ENCODE data around the gene AVPR1B. TPM values are rescaled to one million over a fixed set of nuclear protein-coding genes. Genes with fewer than 3 reads are reported as not detected.
"Not testable (repeated sequence)": the region's sequence is repeated elsewhere in the genome, so short reads cannot be mapped to it uniquely, and the experiment has no call there.

The AVPR1B gene
- total RNA-seq, 1 donor = 3.8 TPM

GRCh38 chr1:206087091-206087490, 30.1 kb downstream of the AVPR1B start:
- DNase-seq (ENCODE audit: low read depth in 2 of 3, low spot score in 2 of 3) = no peak

- DNase-seq (ENCODE audit: low read depth in 2 of 3, low spot score in 2 of 3) = no peak
Measured at GRCh38 chr1:206083750-206084149, 33.4 kb downstream of the AVPR1B start.

- peak in 1 of 3 donors; percentile 21 for DNase-seq (ENCODE audit: low read depth in 2 of 3, low spot score in 2 of 3)
Measured at GRCh38 chr1:206082831-206083695, 34.1 kb downstream of the AVPR1B start.

DNA sequence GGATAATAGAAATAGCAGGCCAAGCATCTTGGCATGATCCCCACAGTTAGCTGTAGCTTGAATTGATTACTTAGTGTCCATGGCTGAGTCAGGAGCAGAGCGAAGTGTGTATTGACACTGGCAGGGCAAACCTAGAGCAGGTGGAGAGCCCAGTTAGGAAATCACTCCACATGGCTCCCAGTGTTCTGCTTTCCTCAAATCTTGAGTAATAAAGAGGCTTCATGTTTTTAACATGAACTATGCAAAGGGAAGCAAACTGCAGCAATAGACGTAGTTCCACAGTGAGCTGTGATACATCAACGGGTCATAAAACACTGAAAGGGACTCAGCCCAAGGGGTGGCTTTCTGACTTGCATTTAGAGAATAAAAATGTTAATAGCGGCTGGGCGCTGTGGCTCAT, 35.3 kb downstream of the AVPR1B start:
- peak in 1 of 3 donors; percentile 22 for DNase-seq (ENCODE audit: low read depth in 2 of 3, low spot score in 2 of 3)

DNA sequence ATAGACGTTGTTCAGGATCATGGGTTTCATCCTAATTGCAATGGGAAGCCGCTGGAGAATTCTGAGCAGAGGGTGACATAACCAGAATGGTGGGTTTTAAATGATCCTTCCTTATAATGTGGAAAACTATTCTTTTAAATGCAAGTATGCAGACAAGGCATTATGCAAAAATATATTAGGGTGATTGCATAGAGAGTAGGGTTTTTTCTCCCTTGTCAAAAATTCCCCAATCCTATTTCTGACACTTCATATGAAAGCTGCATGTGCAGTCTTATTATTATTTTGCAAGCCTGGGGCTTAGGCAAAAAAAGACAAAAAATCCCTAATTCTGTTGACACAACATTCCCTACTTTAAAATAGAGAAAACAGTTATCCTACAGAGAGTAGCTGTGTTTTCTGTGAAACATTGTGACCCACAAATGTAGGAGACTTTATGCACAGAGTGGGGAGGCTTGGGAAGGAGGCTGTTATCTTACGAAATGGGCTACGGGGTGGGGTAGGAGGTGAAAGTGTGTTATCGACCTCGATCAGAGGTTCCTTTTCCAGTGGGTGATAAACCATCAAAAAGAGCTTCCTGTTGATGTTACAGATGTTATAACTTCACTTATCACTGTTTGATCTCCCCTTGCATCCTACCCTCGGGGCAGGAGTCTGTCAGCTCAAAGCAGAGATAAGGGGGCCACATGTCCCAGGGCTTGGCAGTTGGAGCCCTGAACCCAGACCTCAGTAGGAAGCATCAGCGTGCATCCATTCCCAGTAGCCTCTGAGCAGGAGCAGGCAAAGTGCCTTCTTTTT, 37.0 kb downstream of the AVPR1B start:
- peak in 1 of 3 donors; percentile 50 for DNase-seq (ENCODE audit: low read depth in 2 of 3, low spot score in 2 of 3)

- DNase-seq (ENCODE audit: low read depth in 2 of 3, low spot score in 2 of 3) = no peak
Measured at GRCh38 chr1:206079135-206079534, 38.1 kb downstream of the AVPR1B start.

DNA sequence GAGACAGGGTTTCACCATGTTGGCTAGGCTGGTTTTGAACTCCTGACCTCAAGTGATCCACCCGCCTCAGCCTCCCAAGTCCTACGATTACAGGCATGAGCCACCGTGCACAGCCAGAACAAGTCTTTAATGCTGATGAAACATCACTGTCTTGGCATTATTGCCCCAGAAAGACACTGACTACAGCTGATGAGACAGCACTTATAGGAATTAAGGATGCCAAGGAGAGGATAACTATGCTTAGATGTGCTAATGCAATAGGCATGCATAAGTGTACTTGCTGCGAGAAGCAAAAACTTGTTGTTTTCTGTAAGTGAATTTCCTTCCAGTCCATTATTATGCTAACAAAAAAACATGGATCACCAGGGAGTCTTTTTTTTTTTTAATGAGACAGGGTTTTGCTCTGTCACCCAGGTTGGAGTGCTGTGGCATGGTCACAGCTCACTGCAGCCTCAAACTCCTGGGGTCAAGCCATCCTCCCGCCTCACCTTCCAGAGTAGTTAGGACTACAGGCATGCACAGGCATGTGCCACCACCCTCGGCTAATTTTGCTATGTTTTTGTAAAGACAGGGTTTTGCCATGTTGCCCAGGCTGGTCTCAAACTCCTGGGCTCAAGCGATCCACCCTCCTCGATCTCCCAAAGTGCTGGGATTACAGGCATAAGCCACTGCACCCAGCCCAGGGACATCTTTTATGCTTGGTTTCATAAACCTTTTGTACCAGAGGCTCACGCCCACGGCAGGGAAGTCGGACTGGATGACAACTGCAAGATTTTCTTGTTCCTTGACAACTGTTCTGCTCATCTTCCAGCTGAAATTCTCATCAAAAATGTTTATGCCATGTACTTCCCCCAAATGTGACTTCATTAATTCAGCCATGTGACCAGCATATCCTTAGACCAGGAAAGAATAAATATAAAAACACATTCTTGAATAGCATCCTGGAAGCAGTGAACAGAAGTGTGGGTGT, 41.1 kb downstream of the AVPR1B start:
- no peak for DNase-seq (ENCODE audit: low read depth in 2 of 3, low spot score in 2 of 3)

DNA sequence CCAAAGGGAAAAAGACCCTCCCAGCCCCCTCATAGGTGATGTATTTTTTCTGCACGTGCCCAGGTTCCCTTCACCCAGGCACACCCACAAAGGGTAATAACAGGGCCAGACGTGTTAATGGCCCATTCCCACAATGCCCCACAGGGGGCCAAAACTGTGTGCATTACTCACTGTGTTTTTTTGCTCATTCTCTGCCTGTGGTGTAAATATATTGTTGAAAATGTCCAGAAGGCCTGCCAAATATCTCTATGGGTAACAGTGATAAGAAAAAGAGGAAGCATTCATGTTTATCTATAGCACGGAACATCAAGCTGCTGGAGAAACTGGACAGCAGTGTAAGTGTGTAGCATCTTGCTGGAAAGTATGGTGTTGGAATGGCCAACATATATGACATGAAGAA, 42.3 kb downstream of the AVPR1B start:
- DNase-seq (ENCODE audit: low read depth in 2 of 3, low spot score in 2 of 3) = peak in 2 of 3 donors; percentile 55 to 84

GRCh38 chr1:206070627-206071304, 46.4 kb downstream of the AVPR1B start:
- DNase-seq (ENCODE audit: low read depth in 2 of 3, low spot score in 2 of 3) = no peak

GRCh38 chr1:206068314-206068713, 48.9 kb downstream of the AVPR1B start:
- no peak for DNase-seq (ENCODE audit: low read depth in 2 of 3, low spot score in 2 of 3)

- peak in 1 of 3 donors; percentile 44 for DNase-seq (ENCODE audit: low read depth in 2 of 3, low spot score in 2 of 3)
Measured at GRCh38 chr1:206067486-206068227, 49.5 kb downstream of the AVPR1B start.

- DNase-seq (ENCODE audit: low read depth in 2 of 3, low spot score in 2 of 3) = peak in 1 of 3 donors; percentile 25
Measured at GRCh38 chr1:206066479-206067171, 50.6 kb downstream of the AVPR1B start.

DNA sequence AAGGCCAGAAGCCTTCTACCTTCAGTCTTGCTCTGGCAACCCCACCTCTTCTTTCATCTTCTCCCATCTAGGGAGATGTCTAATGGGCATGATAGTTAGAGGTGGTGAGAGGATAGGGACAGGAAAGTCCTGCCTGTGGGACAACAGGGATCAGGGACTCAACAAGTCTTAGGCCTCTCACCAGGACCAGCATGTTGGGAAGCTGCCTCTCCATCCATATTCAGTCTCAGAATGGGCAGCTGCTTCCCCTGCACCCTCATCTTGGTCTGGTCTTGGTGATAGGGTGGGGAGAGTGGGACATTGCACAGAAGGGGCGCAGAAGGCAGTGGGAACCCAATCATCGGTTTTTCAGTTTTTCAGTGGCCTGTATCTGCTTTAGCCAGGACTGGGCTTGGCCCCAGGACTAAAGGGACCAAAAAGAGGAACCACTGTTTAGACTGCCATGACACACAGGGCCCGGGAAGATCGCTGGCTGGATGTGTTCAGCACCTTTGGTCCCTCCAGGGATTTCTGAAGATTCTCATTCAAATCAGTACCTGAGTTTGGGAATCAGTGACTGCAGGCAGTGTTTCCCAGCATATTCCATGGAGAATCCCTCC, 51.5 kb downstream of the AVPR1B start:
- peak in 1 of 3 donors; percentile 20 for DNase-seq (ENCODE audit: low read depth in 2 of 3, low spot score in 2 of 3)

- not testable (repeated sequence) for DNase-seq (ENCODE audit: low read depth in 2 of 3, low spot score in 2 of 3)
Measured at GRCh38 chr1:206064501-206064900, 52.7 kb downstream of the AVPR1B start.

DNA sequence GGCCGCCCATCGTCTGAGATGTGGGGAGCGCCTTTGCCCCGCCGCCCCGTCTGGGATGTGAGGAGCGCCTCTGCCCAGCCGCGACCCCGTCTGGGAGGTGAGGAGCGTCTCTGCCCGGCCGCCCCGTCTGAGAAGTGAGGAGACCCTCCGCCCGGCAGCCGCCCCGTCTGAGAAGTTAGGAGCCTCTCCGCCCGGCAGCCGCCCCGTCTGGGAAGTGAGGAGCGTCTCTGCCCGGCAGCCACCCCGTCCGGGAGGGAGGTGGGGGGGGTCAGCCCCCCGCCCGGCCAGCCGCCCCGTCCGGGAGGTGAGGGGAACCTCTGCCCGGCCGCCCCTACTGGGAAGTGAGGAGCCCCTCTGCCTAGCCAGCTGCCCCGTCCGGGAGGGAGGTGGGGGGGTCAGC, 53.2 kb downstream of the AVPR1B start:
- not testable (repeated sequence) for DNase-seq (ENCODE audit: low read depth in 2 of 3, low spot score in 2 of 3)

- no peak for DNase-seq (ENCODE audit: low read depth in 2 of 3, low spot score in 2 of 3)
Measured at GRCh38 chr1:206062464-206062863, 54.7 kb downstream of the AVPR1B start.

- no peak for DNase-seq (ENCODE audit: low read depth in 2 of 3, low spot score in 2 of 3)
Measured at GRCh38 chr1:206060844-206061243, 56.3 kb downstream of the AVPR1B start.

Data from hematopoietic multipotent progenitor cell (in vitro differentiated cells).